Prostate gland (tissue), 2 donors: ENCODE measurements around the gene THRB. TPM values are rescaled to one million over a fixed set of nuclear protein-coding genes. Genes with fewer than 3 reads are reported as not detected.

Source experiments
- DNase-seq: peaks from one replicate; pipeline ENCODE4 v3.0.0-alpha.2; 2019; ENCODE audit warnings: low spot score
- H3K27ac ChIP-seq, 2 donors: fragments of 200-600 bp; sonication (generic); 2 replicates each; pipeline ENCODE4 v1.5.1; 2017 to 2019
- H3K27me3 ChIP-seq: fragments of 200-600 bp; sonication (generic); replicated peaks from 2 replicates; pipeline ENCODE4 v1.5.1; 2019; ENCODE audit not compliant: insufficient read depth
- H3K36me3 ChIP-seq, 2 donors: fragments of 200-600 bp; sonication (generic); 1 replicate in 1 of 2; 2 replicates in 1 of 2; pipeline versions ENCODE4 v1.5.1 to v1.8.1; 2017 to 2019
- H3K4me1 ChIP-seq: fragments of 200-600 bp; sonication (generic); replicated peaks from 2 replicates; pipeline ENCODE4 v1.5.1; 2019
- H3K4me3 ChIP-seq, 2 donors: fragments of 200-600 bp; sonication (generic); 2 replicates each; pipeline ENCODE4 v1.5.1; 2017 to 2019
- H3K9me3 ChIP-seq: fragments of 200-600 bp; sonication (generic); 2 replicates; pipeline ENCODE4 v1.5.1; 2017
- CTCF ChIP-seq, 4 experiments: fragments of 200-600 bp in 2 of 4; fragments of 450-650 bp in 2 of 4; sonication (generic) in 2 of 4; IDR thresholded peaks; 1 replicate in 3 of 4; 2 replicates in 1 of 4; pipeline ENCODE4 v1.5.1; 2016 to 2019; ENCODE audit warnings: antibody characterized with exemption in 4 of 4, mild to moderate bottlenecking in 2 of 4, moderate library complexity in 2 of 4
- POLR2A ChIP-seq: fragments of 450-650 bp; IDR thresholded peaks from one replicate; pipeline ENCODE4 v1.6.1; 2016; ENCODE audit warnings: antibody characterized with exemption, mild to moderate bottlenecking
- POLR2AphosphoS5 ChIP-seq: sonication (generic); formaldehyde crosslinking; IDR thresholded peaks from one replicate; pipeline ENCODE4 v1.6.1; 2017; ENCODE audit warnings: antibody characterized with exemption
- WGBS: methylation state at CpG from one replicate; pipeline ENCODE4 v1.1.5; 2018; 5-methylcytosine and 5-hydroxymethylcytosine counted together
- intact Hi-C: fragments of 100-400 bp; cut with DNase I; formaldehyde crosslinking; loops from one replicate; pipeline ENCODE4 v1.14.2; 2022
- total RNA-seq, 2 donors: library from RNA; depleted of rRNA; stranded (reverse); fragments of >200 nt; gene quantifications; one replicate each; pipeline ENCODE4 v1.1.0, GENCODE V29; 2016

Gene THRB
- total RNA-seq, 2 donors from 2014 or later, result 13.0 to 39.6 TPM

- H3K9me3 ChIP-seq, result no peaks in the 10 kb centered on the region
- no peak overlapping the region for H3K27ac ChIP-seq
- H3K4me1 ChIP-seq, result no peaks in the 10 kb centered on the region
- TF ChIP-seq POLR2AphosphoS5 (no peak), POLR2A (no peak), CTCF (IDR thresholded peaks at IDR 0.05) (no peak)
- 100% methylated on average over 1 of the region's 1 CpG for WGBS
- H3K4me3 ChIP-seq, result no peak overlapping the region
- H3K27me3 ChIP-seq, result no peaks in the 10 kb centered on the region
- no peak for DNase-seq
- H3K36me3 ChIP-seq, result no peaks in the 10 kb centered on the region
- intact Hi-C loops, result no loop called here
Observed at GRCh38 chr3:24318677-24319287, 175.9 kb downstream of the THRB start.

GRCh38 chr3:24316887-24317383 lies 177.7 kb downstream of the THRB start:
- no peaks in the 10 kb centered on the region for H3K4me1 ChIP-seq
- H3K4me3 ChIP-seq, result no peak overlapping the region
- DNase-seq, result no peak
- 92% methylated on average over 5 of the region's 5 CpGs for WGBS
- no peaks in the 10 kb centered on the region for H3K36me3 ChIP-seq
- intact Hi-C loops, result no loop called here
- H3K9me3 ChIP-seq, result no peaks in the 10 kb centered on the region
- no peaks in the 10 kb centered on the region for H3K27me3 ChIP-seq
- no peak overlapping the region for H3K27ac ChIP-seq
- no peak for TF ChIP-seq POLR2AphosphoS5
- TF ChIP-seq POLR2A, result no peak
- TF ChIP-seq CTCF (IDR thresholded peaks at IDR 0.05), result no peak

GRCh38 chr3:24315971-24316370 lies 178.7 kb downstream of the THRB start:
- H3K9me3 ChIP-seq, result no peaks in the 10 kb centered on the region
- intact Hi-C loops, result no loop called here

GRCh38 chr3:24315356-24315755 lies 179.3 kb downstream of the THRB start:
- TF ChIP-seq POLR2AphosphoS5 (no peak), CTCF (IDR thresholded peaks at IDR 0.05) (no peak), POLR2A (no peak)
- no peak overlapping the region for H3K4me3 ChIP-seq
- 89% methylated on average over 7 of the region's 7 CpGs for WGBS
- intact Hi-C loops, result no loop called here
- no peaks in the 10 kb centered on the region for H3K36me3 ChIP-seq
- H3K9me3 ChIP-seq, result no peaks in the 10 kb centered on the region
- H3K4me1 ChIP-seq, result no peaks in the 10 kb centered on the region
- no peak overlapping the region for H3K27ac ChIP-seq
- no peaks in the 10 kb centered on the region for H3K27me3 ChIP-seq
- DNase-seq, result no peak

More at GRCh38 chr3:24315971-24316370, 178.7 kb downstream of the THRB start:
- Histone ChIP-seq H3K27ac (no peak overlapping the region), H3K4me3 (no peak overlapping the region), H3K4me1 (no peaks in the 10 kb centered on the region), H3K27me3 (no peaks in the 10 kb centered on the region), H3K36me3 (no peaks in the 10 kb centered on the region)
- TF ChIP-seq POLR2A (no peak), CTCF (IDR thresholded peaks at IDR 0.05) (no peak), POLR2AphosphoS5 (no peak)
- no peak for DNase-seq

GRCh38 chr3:24311881-24312280 lies 182.8 kb downstream of the THRB start:
- Histone ChIP-seq H3K27me3 (no peaks in the 10 kb centered on the region), H3K9me3 (no peaks in the 10 kb centered on the region), H3K4me3 (no peak overlapping the region), H3K27ac (no peak overlapping the region), H3K4me1 (no peaks in the 10 kb centered on the region), H3K36me3 (no peaks in the 10 kb centered on the region)
- DNase-seq, result no peak
- WGBS, result 83% methylated on average over 2 of the region's 2 CpGs
- TF ChIP-seq CTCF (IDR thresholded peaks at IDR 0.05) (no peak), POLR2A (no peak), POLR2AphosphoS5 (no peak)
- intact Hi-C loops, result no loop called here
